Measurements from ENCODE around the gene TOM1L1.
A peak's percentile ranks its signal among the peaks of the same experiment; 100 is the strongest.

TOM1L1 gene

DNA sequence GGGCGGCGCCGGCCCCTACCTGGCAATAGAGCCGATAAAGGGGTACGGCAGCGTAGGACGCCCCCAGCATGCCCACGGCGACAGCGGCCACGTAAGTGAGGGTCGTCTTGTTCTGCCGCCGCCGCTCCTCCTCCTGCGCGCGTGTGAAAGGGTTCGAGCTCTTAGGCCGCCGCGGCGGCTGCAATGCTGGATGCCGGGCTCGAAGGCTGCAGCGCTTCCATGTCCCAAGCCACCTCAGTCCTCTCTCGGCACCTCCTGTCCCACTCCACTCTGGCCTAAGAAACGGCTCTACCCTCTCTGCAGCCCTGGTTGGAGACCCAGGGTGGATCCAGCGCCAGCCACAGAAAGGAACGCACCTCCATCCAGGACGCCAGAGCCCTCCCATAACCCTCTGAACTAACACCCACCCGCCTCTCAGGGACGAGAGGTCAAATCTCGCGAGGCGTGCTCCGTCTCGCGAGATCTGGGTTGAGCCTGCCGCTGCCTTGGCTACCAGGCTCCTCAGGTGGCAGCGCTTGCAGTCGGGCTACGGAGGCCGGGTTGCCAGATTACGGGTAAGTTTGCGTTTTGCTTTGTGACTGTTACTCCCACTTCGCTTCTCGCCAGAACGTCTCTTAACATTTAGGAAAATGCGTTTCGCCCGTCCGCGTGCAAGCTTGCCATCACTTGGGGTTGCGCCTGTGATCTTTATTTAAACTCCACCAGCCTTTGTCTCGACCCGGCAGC, 67.8 kb downstream of the TOM1L1 start, which contains the start of the genes COX11 and STXBP4:
TSS of gene COX11 (minus strand) at position 393 of the 726 bp plus-strand sequence. CDS start at position 385, 8 bp downstream.
TSS of gene STXBP4 (plus strand) at position 504 of the 726 bp plus-strand sequence. CDS start 17,455 bp downstream, outside the sequence.
- in situ Hi-C loops (cut with HindIII; ENCODE audit: low pct_ligation_motif_present, low sequenced_read_pairs): no loop called here
- Histone ChIP-seq H3K4me3 (ENCODE audit: low read depth, low read length) (peak within 1 kb of the TSS; percentile 90), H3K27me3 (replicated peaks) (no peaks in the 10 kb centered on the region), H3K36me3 (replicated peaks) (peaks cover 7% of the 10 kb centered on the region), H3K27ac (peak within 1 kb of the TSS; percentile 78)
- peak; percentile 96 for DNase-seq
- TF ChIP-seq, protein P1, sequence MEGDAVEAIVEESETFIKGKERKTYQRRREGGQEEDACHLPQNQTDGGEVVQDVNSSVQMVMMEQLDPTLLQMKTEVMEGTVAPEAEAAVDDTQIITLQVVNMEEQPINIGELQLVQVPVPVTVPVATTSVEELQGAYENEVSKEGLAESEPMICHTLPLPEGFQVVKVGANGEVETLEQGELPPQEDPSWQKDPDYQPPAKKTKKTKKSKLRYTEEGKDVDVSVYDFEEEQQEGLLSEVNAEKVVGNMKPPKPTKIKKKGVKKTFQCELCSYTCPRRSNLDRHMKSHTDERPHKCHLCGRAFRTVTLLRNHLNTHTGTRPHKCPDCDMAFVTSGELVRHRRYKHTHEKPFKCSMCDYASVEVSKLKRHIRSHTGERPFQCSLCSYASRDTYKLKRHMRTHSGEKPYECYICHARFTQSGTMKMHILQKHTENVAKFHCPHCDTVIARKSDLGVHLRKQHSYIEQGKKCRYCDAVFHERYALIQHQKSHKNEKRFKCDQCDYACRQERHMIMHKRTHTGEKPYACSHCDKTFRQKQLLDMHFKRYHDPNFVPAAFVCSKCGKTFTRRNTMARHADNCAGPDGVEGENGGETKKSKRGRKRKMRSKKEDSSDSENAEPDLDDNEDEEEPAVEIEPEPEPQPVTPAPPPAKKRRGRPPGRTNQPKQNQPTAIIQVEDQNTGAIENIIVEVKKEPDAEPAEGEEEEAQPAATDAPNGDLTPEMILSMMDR (IDR thresholded peaks at IDR 0.05; ENCODE audit: low read depth, low read length, missing control alignments): peak; percentile 70

DNA sequence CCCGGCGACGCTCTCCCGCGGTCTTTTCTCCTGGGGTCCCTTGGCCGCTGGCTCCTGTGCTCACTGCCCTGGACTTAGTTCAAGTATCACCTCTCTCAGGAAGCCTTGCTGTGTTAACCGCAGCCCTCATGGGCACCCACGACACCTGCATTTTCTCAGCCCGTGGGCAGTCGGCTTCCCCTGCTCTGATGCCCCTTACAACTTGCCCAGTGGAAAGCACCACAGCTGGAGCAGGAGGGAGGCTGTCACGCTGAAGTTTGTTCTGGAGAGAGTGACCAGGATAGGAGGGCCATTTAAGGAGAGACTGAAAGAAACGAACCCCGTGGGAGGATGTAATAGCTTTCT, 68.3 kb downstream of the TOM1L1 start:
- peaks cover 7% of the 10 kb centered on the region for H3K36me3 ChIP-seq (replicated peaks)
- H3K27ac ChIP-seq: peak overlapping the region; percentile 78
- H3K4me3 ChIP-seq (ENCODE audit: low read depth, low read length): peak overlapping the region; percentile 90
- TF ChIP-seq, protein P1 (IDR thresholded peaks at IDR 0.05; ENCODE audit: low read depth, low read length, missing control alignments): no peak
- DNase-seq: peak; percentile 24
- H3K27me3 ChIP-seq (replicated peaks): no peaks in the 10 kb centered on the region
- in situ Hi-C loops (cut with HindIII; ENCODE audit: low pct_ligation_motif_present, low sequenced_read_pairs): no loop called here

DNA sequence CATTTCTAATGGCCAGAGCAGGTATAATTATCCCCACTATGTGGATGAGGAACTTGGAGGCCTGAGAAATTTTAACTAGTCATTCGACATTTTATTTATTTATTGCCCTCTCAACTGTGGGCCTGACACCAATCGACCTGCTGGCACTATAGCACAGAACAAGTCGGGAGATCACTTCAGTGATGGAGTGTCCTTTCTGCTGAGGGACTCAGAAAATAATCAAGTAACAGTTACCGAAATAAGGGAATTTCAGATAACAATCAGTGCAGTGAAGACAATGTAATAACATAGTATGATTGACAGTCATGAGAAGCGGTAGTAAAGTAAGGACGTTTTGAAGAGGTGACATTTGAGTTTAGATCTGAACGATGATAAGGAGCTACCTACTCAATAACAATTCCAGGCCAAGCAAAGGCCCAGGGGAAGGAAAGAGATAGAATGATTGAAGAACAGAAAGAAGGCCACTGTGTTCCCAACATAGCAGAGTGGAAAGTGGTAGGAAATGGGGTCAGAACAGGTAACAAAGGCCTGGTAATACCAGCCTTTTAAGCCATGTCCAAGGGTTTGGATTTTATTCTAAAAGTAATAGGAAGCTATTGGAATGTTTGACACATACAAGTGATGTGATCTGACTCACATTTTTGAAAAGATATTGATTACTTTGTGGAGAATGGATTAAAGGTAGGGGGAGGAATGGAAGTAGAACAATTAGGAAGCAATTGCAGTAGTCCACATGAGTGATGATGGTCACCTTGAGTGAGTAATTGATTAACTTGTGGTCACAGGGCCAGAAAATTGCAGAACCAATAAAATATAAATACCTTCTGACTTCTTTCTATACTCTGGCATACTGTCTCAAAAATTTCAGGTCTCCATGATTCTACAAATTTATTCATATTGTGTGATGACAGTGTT, 69.3 kb downstream of the TOM1L1 start:
- in situ Hi-C loops (cut with HindIII; ENCODE audit: low pct_ligation_motif_present, low sequenced_read_pairs): no loop called here
- Histone ChIP-seq H3K27ac (no peak overlapping the region), H3K36me3 (replicated peaks) (peaks cover 2% of the 10 kb centered on the region), H3K27me3 (replicated peaks) (no peaks in the 10 kb centered on the region), H3K4me3 (ENCODE audit: low read depth, low read length) (peak overlapping the region; percentile 90)
- DNase-seq: no peak
- TF ChIP-seq, protein P1 (IDR thresholded peaks at IDR 0.05; ENCODE audit: low read depth, low read length, missing control alignments): no peak

DNA sequence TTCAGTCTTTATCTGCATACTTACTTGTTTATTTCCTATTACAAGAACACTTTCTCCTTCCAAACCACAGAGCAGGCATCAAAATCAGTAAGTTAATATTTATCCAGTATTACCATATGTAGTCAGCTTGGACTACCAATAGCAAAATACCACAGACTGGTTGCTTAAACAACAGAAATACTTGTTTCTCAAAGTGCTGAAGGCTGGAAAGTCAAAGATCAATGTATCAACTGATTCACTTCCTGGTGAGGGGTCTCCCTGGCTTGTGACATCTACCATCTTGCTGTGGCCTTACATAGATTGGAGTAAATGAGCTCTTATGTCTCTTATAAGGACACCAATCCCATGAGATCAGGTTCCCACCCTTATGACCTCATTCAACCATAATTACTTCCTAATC, 70.5 kb downstream of the TOM1L1 start:
- H3K27ac ChIP-seq: no peak overlapping the region
- in situ Hi-C loops (cut with HindIII; ENCODE audit: low pct_ligation_motif_present, low sequenced_read_pairs): no loop called here
- TF ChIP-seq, protein P1 (IDR thresholded peaks at IDR 0.05; ENCODE audit: low read depth, low read length, missing control alignments): no peak
- no peak for DNase-seq
- no peak overlapping the region for H3K4me3 ChIP-seq (ENCODE audit: low read depth, low read length)
- H3K36me3 ChIP-seq (replicated peaks): no peaks in the 10 kb centered on the region
- H3K27me3 ChIP-seq (replicated peaks): no peaks in the 10 kb centered on the region

DNA sequence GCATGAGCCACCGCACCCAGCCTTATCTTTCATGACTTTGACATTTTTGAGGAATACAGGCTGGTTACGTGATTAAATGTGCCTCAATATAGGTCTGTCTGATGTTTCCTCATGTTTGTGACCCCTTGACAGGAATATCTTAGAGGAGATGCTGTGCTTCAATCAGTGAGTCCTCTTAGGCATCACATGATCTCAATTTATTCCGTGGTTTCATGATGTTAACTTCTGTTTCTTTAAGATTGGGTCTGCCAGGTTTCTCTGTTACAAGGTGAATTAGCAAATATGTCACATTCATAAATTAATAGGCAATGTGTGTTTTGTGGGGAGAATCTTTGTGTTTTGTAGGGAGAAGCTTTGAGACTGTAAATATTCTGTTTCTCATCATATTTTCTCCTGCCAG, 71.2 kb downstream of the TOM1L1 start:
- H3K4me3 ChIP-seq (ENCODE audit: low read depth, low read length): no peak overlapping the region
- H3K27ac ChIP-seq: no peak overlapping the region
- in situ Hi-C loops (cut with HindIII; ENCODE audit: low pct_ligation_motif_present, low sequenced_read_pairs): no loop called here
- DNase-seq: no peak
- H3K27me3 ChIP-seq (replicated peaks): no peaks in the 10 kb centered on the region
- TF ChIP-seq, protein P1 (IDR thresholded peaks at IDR 0.05; ENCODE audit: low read depth, low read length, missing control alignments): no peak
- no peaks in the 10 kb centered on the region for H3K36me3 ChIP-seq (replicated peaks)
